Islet of Langerhans (tissue), 1 donor: ENCODE results near the gene ADISSP.
"Not testable (repeated sequence)": the region's sequence is repeated elsewhere in the genome, so short reads cannot be mapped to it uniquely, and the experiment has no call there.

Experiments
- FAIRE-seq: peaks from one replicate; lab custom pipeline; 2011; peaks lifted over from hg19 to GRCh38; lab: Jason Lieb, UNC

ADISSP gene

DNA sequence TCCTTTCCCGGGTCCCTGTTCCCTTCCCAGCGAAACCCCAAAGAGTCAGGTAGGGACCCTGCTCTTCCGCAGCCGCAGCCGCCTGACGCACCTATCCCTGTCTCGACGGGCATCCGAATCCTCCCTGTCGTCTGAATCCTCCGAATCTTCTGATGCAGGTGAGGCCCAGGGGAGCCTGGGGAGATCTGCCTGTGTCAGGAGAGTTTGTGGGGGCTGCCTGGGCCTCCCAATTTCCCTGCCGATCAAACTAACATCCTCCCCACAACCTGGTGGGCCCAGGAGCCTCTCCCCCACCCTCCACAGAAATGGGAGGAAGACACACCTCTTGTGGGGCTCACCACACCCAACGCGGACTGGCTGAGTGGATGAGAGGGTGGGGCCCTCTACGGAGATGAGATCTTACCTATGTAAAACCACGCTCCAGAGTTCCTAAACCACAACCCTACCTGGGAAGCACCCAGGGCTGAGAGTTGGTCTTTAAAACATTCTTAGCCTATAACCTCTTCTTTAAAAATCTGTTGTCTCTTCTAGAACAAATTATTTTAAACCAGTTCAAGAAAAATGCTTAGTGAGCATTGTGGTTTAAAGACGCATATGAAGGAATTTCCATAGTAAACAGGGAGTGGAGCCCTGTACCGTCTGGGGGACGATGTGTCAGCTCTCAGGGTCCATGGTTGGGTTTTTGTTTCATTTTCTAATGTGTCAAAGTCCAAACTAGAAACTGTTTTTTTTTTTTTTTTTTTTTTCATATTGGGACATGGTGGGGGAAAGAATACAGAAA lies 30.2 kb upstream of the ADISSP start:
- no peak for FAIRE-seq

DNA sequence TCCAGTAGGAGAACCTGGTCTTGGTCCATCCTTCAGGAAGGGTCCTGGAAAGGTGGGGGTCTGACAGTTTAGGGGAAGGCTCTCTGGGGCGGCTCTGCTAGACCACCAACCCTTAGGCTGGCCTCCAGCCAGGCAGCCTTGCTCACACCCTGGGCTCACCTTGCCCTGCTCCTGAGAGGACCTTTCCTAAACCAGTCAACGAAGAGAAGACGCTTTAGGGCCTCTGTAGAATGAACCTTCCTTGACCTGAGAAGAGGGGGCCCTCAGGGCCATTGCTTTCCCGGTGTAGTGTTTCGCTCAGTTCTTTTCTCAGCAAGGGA lies 29.6 kb upstream of the ADISSP start:
- no peak for FAIRE-seq

DNA sequence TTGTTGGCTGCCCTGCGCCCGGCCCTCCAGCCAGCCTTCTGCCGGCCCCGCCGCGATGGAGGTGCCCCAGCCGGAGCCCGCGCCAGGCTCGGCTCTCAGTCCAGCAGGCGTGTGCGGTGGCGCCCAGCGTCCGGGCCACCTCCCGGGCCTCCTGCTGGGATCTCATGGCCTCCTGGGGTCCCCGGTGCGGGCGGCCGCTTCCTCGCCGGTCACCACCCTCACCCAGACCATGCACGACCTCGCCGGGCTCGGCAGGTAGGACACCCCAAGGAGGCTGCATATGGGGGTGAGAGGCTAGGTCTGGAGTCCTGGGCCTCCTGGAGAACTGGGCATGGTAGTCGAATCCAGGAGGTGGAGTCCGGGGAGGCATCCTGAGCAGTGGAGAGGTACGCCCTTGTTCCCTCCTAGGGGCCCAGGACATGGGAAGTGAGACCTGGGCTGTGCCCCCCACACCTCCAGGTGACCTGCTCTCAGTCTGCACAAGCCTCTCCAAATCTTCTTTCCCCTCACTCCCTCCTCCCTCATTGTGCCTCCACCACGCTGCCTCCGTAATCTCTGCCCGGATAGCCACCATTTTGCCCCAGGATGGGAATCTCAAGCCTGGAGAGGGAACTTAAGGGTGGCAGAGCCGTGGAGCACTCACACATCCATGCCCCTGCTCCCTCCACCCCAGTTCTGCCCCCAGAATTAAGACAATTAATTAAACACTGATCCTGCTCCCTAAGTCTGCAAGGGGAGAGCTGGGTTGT lies 29.1 kb upstream of the ADISSP start:
- FAIRE-seq, result no peak

DNA sequence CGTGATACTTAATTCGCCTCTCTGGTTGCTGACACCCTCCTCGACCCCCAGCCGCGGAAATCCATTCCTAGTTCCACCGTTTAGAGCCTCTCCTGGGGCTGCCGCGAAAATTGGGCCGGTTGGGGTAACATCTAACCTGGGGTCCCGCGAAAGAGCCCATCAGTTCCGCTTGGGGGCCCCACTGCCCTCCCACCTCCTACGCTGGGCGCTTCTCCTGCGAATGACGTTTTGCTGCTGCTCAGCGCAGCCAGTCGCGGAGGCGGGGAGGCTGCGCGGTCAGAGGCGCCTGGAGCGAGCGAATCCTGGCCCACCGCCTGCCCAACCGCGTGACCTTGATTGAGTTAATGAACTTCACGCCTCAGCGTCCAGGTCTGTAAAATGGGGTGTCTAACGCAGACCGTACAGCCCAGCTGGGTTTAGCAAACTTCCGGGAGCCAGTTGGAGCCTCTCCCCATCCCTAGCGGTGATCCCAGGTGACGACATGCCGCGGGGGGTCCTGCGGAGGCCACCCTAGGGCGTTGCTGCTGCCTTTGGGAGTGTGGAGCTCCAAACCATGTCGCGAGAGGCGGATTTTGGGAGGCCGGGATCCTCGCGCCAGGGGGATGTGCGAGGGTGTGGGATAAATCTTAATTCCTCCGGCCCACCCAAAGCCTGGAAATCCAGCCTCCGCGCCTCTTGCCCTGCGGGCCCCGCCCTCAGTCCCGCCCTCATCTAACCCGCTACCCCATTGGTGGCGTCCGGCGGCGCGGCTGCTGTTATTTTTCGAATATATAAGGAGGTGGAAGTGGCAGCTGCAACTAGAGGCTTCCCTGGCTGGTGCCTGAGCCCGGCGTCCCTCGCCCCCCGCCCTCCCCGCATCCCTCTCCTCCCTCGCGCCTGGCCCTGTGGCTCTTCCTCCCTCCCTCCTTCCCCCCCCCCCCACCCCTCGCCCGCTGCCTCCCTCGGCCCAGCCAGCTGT lies 28.2 kb upstream of the ADISSP start, which contains the start of gene CDC25B:
TSS of gene CDC25B (plus strand) at position 800 of the 958 bp plus-strand sequence. CDS start 222 bp downstream, outside the sequence.
- FAIRE-seq, result no peak

DNA sequence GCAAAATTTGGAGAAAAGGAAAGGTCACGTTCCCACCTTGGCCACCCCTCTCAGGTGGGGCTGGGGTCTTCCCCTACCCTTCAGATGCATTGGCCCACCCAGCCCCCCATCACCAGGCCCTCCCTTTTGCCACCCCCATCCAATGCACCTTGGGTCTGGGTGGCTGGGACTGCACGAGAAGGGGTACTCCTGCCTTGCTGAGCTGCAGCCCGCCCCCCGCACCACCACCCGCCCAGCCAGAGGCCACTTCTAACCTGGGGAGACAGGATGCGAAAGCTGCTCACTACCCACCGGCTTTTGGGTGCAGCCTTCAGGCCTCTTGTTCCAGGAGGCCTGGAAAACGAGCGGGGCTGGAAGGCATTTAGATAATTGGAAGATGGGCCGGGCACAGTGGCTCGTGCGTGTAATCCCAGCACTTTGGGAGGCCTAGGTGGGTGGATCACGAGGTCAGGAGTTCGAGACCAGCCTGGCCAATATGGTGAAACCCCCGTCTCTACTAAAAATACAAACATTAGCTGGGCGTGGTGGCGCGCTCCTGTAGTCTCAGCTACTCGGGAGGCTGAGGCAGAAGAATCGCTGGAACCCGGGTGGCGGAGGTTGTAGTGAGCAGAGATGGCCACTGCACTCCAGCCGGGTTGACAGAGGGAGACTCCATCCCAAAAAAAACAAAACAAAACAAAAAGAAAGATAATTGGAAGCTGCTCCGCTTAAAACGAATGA lies 27.3 kb upstream of the ADISSP start:
- FAIRE-seq, result no peak

DNA sequence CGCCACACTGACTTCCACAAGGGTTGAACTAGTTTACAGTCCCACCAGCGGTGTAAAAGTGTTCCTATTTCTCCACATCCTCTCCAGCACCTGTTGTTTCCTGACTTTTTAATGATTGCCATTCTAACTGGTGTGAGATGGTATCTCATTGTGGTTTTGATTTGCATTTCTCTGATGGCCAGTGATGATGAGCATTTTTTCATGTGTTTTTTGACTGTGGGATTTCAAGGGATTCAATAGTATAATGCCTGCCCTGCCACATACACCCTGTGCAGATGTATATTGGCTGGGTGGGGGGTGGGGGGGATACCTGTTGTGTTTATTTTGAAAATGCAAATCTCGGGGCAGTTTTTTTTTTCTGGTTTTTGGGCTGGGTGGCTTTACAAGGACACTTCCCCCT lies 26.6 kb upstream of the ADISSP start:
- FAIRE-seq, result not testable (repeated sequence)

DNA sequence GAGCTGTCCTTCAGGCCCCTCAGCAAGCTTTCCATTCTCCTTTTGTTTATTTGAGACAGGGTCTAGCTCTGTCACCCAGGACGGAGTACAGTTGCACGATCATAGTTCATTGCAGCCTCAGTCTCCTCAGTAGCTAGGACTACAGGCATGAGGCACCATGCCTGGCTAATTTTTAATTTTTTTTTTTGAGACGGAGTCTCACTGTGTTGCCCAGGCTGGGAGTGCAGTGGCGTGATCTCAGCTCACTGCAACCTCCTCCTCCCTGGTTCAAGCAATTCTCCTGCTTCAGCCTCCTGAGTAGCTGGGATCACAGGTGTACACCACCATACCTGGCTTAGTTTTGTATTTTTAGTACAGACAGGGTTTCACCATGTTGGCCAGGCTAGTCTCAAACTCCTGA lies 21.6 kb upstream of the ADISSP start:
- not testable (repeated sequence) for FAIRE-seq

DNA sequence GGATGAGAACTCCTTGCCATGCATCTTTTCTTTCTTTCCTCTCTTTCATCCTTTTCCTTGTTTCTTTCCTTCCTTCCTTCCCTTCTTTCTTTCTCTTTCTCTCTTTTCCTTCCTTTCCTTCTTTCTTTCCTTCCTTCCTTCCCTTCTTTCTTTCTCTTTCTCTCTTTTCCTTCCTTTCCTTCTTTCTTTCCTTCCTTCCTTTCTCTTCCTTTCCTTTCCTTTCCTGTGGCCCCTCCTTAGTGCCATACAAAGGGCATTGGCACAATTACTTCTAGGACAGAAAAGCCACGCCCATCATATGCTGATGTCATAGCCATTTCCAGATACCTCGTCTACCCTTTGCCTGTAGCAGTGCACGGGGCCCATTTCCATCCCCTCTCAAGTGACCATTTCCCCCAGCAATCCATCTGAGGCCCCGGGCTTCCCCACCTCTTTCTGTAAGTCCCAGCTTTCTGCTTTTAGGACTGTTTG lies 21.2 kb upstream of the ADISSP start:
- no peak for FAIRE-seq

DNA sequence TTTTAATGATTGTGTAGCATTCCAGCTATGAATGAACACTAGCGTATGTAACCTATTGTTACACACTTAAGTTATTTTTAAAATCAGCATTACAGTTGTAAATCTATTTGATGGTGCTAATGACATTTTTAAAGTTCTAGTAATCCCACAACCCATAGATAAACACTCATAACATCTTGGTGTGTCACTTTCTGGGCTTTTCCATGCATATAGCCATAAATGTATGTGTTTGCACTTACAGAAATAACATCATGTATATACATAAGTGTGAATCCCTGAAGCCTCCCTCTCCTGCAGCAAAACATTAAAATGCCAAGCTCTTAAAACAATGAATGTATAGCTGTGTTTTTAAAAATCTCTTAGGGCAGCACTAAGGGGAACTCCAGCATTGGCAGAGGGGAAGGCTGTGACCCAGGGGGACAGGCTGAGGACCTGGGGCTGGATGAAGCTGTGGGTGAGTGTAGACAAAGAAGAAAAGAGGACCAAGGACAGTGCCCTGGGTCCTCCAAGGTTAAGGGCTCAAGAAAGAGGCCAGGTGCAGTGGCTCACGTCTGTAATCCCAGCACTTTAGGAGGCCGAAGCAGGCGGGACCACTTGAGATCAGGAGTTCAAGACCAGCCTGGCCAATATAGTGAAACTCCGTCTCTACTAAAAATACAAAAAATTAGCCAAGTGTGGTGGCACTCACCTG lies 19.9 kb upstream of the ADISSP start:
- FAIRE-seq, result no peak

DNA sequence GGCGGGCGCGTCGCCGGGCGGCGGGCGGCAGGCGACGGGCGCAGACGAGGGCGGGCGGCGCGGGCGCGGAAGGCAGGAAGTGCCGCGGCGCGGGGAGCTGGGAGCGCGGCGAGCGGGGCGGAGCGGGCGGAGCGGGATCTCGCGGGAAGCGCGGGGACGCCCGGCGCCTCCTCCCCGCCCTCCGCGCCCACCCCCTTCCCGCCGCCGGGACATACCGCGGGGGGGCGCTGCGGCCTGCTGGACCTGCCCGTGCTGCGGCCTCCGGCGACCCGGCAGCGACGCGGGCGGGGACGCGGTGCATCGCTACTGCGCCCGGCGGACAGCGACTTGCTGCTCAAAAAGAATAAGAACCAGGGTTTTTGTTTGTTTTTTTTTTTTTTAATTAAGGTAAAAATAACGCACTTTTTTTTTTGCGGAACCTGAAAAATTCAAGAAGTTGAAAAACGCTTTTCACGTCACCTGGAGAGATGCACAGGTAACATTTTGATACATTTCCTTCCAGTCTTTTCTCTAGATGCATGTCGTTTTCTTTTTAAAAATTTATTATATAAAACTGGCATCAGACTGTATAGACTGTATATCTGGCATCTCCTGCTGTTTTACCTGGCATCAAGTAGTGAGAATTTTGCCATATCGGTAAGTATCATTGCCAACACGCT lies 19.2 kb upstream of the ADISSP start, which contains the start of gene CENPB:
TSS of gene CENPB (minus strand) at position 76 of the 659 bp plus-strand sequence. CDS start 257 bp downstream, outside the sequence.
- peak; percentile 30 for FAIRE-seq

DNA sequence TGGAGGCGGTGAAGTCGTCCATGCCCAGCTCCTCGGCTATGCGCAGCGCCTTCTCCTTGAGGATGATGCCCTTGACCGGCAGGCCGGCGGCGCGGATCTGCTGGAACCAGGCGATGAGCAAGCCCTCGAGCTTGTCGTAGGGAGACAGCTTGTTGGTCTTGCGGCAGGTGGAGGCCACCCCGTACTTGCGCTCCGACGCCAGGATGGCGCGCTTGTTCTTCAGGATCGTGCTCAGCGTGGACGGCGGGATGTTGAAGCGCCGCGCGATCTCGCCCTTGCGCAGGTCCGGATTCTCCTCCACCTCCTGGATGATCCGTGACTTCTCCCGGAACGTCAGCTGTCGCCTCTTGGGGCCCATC lies 18.6 kb upstream of the ADISSP start:
- FAIRE-seq, result no peak

DNA sequence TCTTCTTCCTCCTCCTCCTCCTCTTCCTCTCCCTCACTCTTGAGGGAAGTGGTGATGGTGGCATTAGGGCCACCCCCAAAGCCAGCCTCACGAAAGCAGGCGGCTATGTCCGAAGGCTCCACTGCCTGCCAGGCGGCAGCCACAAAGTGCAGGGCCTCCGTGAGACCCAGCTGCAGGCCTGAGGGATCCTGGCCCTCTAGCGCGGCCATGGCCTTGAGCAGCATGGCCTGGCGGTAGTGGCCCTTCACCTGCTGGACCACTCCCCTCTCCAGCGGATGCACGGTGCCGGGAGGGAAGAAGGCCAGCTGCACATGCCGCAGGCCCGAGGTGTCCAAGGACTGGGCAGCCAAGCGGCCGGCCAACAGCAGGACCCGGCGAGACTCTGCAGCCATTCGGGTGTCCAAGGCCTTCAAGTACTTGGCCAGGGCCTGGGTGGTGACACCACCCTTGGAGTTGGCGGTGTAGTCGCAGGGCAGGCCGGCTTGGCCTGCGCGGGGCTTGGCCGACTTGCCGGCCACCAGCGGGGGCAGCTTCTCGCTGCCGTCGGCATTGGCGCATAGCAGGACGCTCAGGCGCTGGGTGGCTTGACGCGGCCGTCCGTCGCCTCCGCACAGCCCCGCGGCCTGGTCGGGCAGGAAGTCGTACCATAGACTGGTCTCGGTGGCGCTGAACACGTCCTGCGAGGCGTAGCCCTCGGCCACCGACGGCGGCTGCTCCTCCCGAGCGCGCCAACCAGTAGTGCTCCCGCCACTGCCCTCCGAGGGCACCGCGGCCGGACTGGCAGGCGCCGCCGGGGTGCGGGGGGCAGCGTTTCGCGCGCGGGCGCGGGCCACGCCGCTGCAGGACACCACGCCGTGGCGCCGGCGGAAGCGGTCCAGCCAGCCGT lies 17.9 kb upstream of the ADISSP start:
- no peak for FAIRE-seq

DNA sequence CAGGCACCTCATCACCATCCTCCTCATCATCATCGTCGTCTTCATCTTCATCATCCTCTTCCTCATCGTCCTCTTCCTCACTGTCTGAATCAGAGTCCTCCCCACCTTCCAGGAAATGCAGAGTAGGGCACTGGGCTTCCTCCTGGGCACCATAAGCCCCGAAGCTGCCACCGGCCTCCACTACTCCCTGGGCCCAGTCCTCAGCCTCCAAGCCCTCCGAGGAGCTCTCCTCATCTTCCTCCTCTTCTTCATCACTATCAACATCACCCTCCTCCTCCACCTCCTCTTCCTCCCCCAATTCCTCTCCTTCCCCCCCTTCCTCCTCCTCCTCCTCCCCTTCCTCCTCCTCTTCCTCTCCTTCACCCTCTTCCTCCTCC lies 17.3 kb upstream of the ADISSP start:
- no peak for FAIRE-seq

DNA sequence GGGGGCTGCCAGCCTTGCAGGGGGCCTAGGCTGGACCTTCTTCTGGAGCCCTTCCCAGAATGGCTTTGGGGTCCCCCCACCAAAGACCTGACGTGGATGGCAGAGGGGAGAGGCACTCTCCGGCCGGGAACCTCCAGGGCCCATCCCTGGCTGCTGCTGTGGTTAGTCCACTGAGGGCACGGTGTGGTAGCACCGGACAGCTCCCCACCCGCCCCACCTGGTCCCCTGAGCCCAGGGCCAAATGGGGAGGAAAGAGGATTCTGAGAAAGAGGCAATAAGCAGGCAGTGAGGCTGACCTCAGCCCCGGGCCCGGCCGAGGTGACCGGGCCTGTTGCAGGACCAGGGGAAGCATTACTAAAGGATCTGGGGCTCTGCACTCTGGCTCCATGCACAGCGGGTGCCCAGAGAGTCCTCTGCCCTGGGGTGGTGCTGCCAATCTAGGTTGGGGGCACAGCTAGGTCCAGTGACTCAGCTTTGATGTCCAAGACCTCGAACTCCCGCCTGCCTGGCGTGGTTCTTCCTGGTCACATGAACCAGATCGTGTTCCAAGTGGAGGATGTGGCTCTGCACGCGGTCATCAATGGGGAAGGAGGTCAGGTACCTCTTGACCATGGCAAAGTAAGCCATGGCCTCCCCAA lies 16.8 kb upstream of the ADISSP start:
- FAIRE-seq, result no peak

DNA sequence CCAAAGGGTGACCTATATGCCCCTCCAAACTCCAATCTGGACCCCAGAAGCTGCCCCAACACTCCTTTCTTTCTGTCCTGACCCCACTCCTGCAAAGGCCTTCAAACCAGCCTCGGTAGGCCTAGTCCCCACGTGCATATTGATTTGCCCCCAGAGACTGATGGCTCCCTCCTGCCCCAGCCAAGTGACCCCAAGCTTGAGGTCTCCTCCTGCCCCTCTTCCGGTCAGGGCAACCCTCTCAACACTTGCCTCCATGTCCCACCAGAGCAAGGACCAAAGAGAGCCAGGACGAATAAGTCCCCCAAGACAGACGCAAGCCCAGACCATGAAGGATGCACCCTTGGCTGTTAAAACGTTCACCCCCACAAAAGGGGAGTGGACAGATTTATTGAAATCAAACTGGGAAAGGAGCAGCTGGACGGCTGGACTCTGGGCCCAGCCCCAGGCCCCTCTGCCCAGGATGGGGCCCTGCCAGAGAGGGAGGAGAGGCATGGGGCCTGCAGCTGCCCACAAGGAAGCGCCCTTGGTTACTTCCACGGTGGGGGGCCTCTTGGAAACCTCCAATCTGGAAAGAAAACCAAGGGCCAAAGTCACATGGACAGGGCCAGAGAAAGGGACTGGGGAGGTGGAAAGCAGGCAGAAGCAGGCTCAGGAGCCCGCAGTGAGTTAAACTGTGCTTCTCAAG lies 16.1 kb upstream of the ADISSP start:
- no peak for FAIRE-seq

DNA sequence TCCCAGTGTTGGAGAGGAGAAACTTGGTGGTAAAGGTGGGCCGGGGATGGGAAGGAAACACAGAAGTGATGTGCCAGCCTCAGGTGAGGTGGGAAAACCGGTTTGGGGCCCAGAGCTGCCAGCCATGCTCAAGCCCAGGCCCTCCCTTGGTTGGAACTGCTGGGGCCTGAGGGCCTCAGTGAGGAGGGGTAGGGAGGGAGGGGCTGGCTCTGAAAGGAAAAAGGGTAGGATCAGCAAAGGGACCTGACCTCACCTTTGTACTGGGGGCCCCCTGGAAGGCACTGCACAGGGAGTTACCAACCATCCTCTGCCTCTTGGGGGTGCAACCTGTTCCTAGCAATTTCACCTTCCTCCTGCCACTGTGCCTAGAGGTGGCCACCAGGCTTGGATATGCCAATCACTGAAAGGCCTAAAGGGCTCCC lies 15.5 kb upstream of the ADISSP start:
- FAIRE-seq, result no peak

DNA sequence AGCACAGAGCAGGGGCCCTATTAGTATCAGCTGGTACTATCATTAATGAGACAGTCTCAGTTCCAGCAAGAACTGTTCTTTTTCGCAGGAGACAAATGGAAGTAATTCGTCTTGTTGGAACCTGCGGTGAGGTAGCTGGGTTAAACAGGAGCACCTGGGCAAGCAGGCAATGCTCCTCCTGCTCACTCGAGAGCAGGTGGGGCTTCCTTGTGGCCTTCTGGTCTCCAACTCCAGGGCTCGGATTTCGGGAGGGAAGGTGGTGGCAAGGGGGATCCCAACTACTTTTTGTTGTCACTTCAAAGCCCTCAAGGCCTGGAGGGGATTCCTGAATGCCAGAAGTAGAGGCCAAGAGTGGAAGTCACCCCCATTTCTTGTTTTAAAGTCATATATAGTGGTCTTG lies 15.0 kb upstream of the ADISSP start:
- no peak for FAIRE-seq

DNA sequence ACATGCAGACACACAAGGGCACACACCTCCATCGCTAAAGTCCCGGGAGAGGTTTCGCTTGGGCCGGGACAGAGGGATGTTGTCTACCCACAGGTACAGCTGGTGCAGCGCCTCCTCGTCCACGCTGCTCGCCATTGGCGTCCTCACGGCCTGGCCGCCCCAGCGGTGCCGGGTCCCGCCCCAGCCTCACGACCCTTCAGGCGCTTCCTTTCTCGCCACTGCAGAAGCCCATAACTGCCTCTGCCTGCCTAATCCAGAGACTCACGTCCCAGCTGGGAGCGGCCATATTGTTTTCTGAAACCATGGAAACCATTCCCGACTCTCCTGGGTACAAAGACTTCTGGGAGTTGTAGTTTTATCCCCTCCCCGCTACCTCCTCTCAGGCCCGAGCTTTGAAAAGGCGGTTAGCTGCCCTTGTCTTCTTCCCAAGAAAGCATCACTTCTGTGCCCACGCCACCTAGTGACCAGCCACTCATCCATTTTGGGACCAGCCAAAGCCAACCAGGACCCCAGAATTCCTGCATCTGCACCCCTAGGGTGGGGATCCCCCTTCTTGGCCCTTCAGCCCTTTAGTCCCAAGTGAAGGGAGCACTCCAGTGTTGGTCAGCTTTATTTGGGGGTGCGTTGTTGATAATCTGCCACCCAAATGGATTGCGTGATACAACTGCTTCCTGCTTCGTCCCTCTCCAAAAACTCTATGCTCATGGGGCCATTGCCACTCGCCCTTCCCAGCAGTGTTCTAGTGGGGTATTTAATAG lies 13.8 kb upstream of the ADISSP start, which contains the start of gene SPEF1:
TSS of gene SPEF1 (minus strand) at position 296 of the 758 bp plus-strand sequence. CDS start at position 135, 161 bp downstream.
- peak; percentile 93 for FAIRE-seq
